NCI-H526 treated with DMSO at 0.1 percent for 48 hours (cell line): Measurements from ENCODE around the gene CBFA2T3.

Source experiments
- DNase-seq: peaks from one replicate; lab custom pipeline; 2025; lab: John Stamatoyannopoulos, UW

CBFA2T3 gene

GRCh38 chr16:88976366-88977017, 515 bp downstream of the CBFA2T3 start:
- DNase-seq: no peak

- DNase-seq: no peak
Measured at GRCh38 chr16:88975511-88976061, 1.4 kb downstream of the CBFA2T3 start.

GRCh38 chr16:88974916-88975215, 2.1 kb downstream of the CBFA2T3 start:
- DNase-seq: no peak

- no peak for DNase-seq
Measured at GRCh38 chr16:88974080-88974915, 2.7 kb downstream of the CBFA2T3 start.

- no peak for DNase-seq
Measured at GRCh38 chr16:88973415-88974050, 3.5 kb downstream of the CBFA2T3 start.

- no peak for DNase-seq
Measured at GRCh38 chr16:88973007-88973410, 4.0 kb downstream of the CBFA2T3 start.

- no peak for DNase-seq
Measured at GRCh38 chr16:88972349-88972748, 4.7 kb downstream of the CBFA2T3 start.

- DNase-seq: no peak
Measured at GRCh38 chr16:88971371-88972097, 5.5 kb downstream of the CBFA2T3 start.

GRCh38 chr16:88970539-88971065, 6.4 kb downstream of the CBFA2T3 start:
- DNase-seq: no peak

GRCh38 chr16:88970050-88970449, 7.0 kb downstream of the CBFA2T3 start:
- no peak for DNase-seq

- no peak for DNase-seq
Measured at GRCh38 chr16:88969361-88969831, 7.6 kb downstream of the CBFA2T3 start.

- no peak for DNase-seq
Measured at GRCh38 chr16:88968589-88969280, 8.3 kb downstream of the CBFA2T3 start.

- no peak for DNase-seq
Measured at GRCh38 chr16:88967830-88968588, 9.0 kb downstream of the CBFA2T3 start.

- no peak for DNase-seq
Measured at GRCh38 chr16:88966986-88967829, 9.8 kb downstream of the CBFA2T3 start.

GRCh38 chr16:88965826-88966480, 11.1 kb downstream of the CBFA2T3 start:
- no peak for DNase-seq

- no peak for DNase-seq
Measured at GRCh38 chr16:88965411-88965810, 11.6 kb downstream of the CBFA2T3 start.

- no peak for DNase-seq
Measured at GRCh38 chr16:88964636-88965035, 12.4 kb downstream of the CBFA2T3 start.

- DNase-seq: no peak
Measured at GRCh38 chr16:88963583-88963982, 13.4 kb downstream of the CBFA2T3 start.
